ENCODE data around the gene MEGF9. TPM values are rescaled to one million over a fixed set of nuclear protein-coding genes. Genes with fewer than 3 reads are reported as not detected.
"Not testable (repeated sequence)": the region's sequence is repeated elsewhere in the genome, so short reads cannot be mapped to it uniquely, and the experiment has no call there.

MEGF9 gene
- total RNA-seq, result 8.2 TPM
- long read RNA-seq, full-length matches to known transcripts, result 1 of 9 reads
- long read RNA-seq, partial matches to known transcripts, result 1 of 9 reads
- long read RNA-seq, other reads (novel, unspliced or antisense), result 7 of 9 reads

GRCh38 chr9:120714088-120714845 lies at the start of gene MEGF9:
Gene MEGF9 (minus strand): TSS chr9:120714470. CDS start chr9:120714358, 112 bp downstream.
- peak; percentile 100 for DNase-seq (ENCODE audit: low spot score)
- intact Hi-C loops (cut with DNase I), result no loop called here

GRCh38 chr9:120761006-120761405 lies 46.7 kb upstream of the MEGF9 start:
- intact Hi-C loops (cut with DNase I), result no loop called here
- DNase-seq (ENCODE audit: low spot score), result no peak

GRCh38 chr9:120759755-120760400 lies 45.6 kb upstream of the MEGF9 start:
- no peak for DNase-seq (ENCODE audit: low spot score)
- intact Hi-C loops (cut with DNase I), result loop anchor here (5.0 kb wide), 1 partner anchor 302 kb away; no protein-coding TSS in a partner anchor

- DNase-seq (ENCODE audit: low spot score), result no peak
- intact Hi-C loops (cut with DNase I), result loop anchor here (5.0 kb wide), 1 partner anchor 304 kb away; no protein-coding TSS in a partner anchor
These were observed 44.3 kb upstream of the MEGF9 start for GRCh38 chr9:120758544-120758943.

GRCh38 chr9:120757026-120757913 lies 43.0 kb upstream of the MEGF9 start:
- intact Hi-C loops (cut with DNase I), result loop anchor here (5.0 kb wide), 1 partner anchor 305 kb away; no protein-coding TSS in a partner anchor

GRCh38 chr9:120756531-120756930 lies 42.3 kb upstream of the MEGF9 start:
- DNase-seq (ENCODE audit: low spot score), result no peak
- intact Hi-C loops (cut with DNase I), result loop anchor here (1.0 to 5.0 kb wide), 2 partner anchors 180 to 306 kb away; no protein-coding TSS in a partner anchor

More at GRCh38 chr9:120757026-120757913, 43.0 kb upstream of the MEGF9 start:
- no peak for DNase-seq (ENCODE audit: low spot score)

- intact Hi-C loops (cut with DNase I), result loop anchor here (1.0 to 5.0 kb wide), 2 partner anchors 180 to 306 kb away; no protein-coding TSS in a partner anchor
- no peak for DNase-seq (ENCODE audit: low spot score)
These were observed 41.7 kb upstream of the MEGF9 start for GRCh38 chr9:120755810-120756434.

- intact Hi-C loops (cut with DNase I), result loop anchor here (5.0 kb wide), 1 partner anchor 307 kb away; no protein-coding TSS in a partner anchor
- no peak for DNase-seq (ENCODE audit: low spot score)
These were observed 40.8 kb upstream of the MEGF9 start for GRCh38 chr9:120755044-120755443.

- intact Hi-C loops (cut with DNase I), result no loop called here
- no peak for DNase-seq (ENCODE audit: low spot score)
These were observed 36.2 kb upstream of the MEGF9 start for GRCh38 chr9:120750421-120750820.

GRCh38 chr9:120746366-120746765 lies 32.1 kb upstream of the MEGF9 start:
- not testable (repeated sequence) for DNase-seq (ENCODE audit: low spot score)
- intact Hi-C loops (cut with DNase I), result loop anchor here (5.0 kb wide), 1 partner anchor 49 kb away; no protein-coding TSS in a partner anchor

- intact Hi-C loops (cut with DNase I), result loop anchor here (5.0 kb wide), 1 partner anchor 48 kb away; no protein-coding TSS in a partner anchor
- no peak for DNase-seq (ENCODE audit: low spot score)
These were observed 31.0 kb upstream of the MEGF9 start for GRCh38 chr9:120745278-120745677.

- intact Hi-C loops (cut with DNase I), result no loop called here
- no peak for DNase-seq (ENCODE audit: low spot score)
These were observed 28.7 kb upstream of the MEGF9 start for GRCh38 chr9:120742951-120743416.

- intact Hi-C loops (cut with DNase I), result no loop called here
- DNase-seq (ENCODE audit: low spot score), result no peak
These were observed 27.4 kb upstream of the MEGF9 start for GRCh38 chr9:120741701-120742100.

GRCh38 chr9:120741191-120741590 lies 26.9 kb upstream of the MEGF9 start:
- DNase-seq (ENCODE audit: low spot score), result no peak
- intact Hi-C loops (cut with DNase I), result no loop called here

- no peak for DNase-seq (ENCODE audit: low spot score)
- intact Hi-C loops (cut with DNase I), result no loop called here
These were observed 25.9 kb upstream of the MEGF9 start for GRCh38 chr9:120740132-120740531.

GRCh38 chr9:120737416-120738165 lies 23.3 kb upstream of the MEGF9 start:
- no peak for DNase-seq (ENCODE audit: low spot score)
- intact Hi-C loops (cut with DNase I), result no loop called here

GRCh38 chr9:120736881-120737280 lies 22.6 kb upstream of the MEGF9 start:
- DNase-seq (ENCODE audit: low spot score), result no peak
- intact Hi-C loops (cut with DNase I), result no loop called here
